Measurements from ENCODE around the gene COA5. TPM values are rescaled to one million over a fixed set of nuclear protein-coding genes. Genes with fewer than 3 reads are reported as not detected.
A peak's percentile ranks its signal among the peaks of the same experiment; 100 is the strongest.

Gene COA5
- total RNA-seq = 17.2 and 18.0 TPM in 2 replicates

- peak; percentile 78 to 95 for DNase-seq (ENCODE audit: low read depth in 2 of 2)
Measured at GRCh38 chr2:98608116-98608961, at the start of gene COA5, which contains the start of gene UNC50. TSS of gene COA5 (minus strand) at chr2:98608512. CDS start at chr2:98608405, 107 bp downstream. TSS of gene UNC50 (plus strand) at chr2:98608589. CDS start at chr2:98609760, 1,171 bp downstream.

DNA sequence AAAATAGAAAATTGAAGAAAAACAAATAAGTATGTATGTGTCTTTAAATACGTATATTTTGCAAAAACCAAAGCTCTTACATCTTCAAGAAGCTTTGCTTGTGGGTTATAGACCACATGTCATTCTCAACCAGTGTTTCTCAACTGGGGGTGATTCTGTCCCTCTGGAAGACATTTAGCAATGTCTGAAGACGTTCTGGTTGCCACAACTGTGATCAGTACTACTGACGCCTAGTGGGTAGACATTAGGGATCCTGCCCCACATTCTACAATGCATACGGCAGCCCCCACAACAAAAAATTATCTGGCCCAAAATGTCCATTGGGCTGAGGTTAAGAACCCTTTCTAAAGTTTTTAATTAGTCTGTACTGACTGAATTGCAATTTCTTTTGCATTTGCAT, 48.5 kb upstream of the COA5 start:
- DNase-seq (ENCODE audit: low read depth in 2 of 2) = no peak

DNA sequence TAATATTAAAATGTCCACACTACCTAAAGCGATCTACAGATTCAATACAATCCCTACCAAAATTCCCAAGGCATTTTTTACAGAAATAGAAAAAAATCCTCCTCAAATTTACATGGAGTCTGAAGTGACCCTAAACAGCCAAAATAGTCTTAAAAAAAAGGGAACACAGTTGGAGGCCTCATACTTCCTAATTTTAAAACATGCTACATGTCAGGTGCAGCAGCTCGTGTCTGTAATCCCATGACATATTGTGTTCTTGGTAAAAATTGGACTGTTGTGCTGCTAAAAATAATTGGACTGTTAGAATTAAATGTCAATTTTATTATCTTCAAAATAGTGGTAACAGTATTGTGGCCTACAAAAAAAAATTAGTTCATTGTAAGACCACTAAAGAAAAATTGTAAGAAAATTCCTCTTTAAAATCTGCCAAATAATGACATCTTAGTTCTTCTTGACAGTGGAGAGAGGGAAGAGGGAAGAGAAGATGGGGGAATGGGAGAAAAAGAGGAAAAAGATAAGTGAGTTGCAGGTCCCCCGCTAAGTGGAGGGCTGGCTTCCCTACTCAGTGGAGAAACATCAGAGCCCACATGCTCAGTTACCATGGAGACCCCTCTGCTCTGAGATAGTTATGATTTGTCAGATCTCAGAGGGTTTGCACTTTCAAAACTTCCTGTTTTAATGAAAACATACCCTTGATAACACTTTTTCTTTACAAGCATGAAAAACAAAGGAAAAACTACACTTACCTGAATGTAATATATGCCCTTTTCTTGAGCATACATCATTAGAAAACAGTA, 46.6 kb upstream of the COA5 start:
- DNase-seq (ENCODE audit: low read depth in 2 of 2) = peak in 1 of 2 donors; percentile 81

DNA sequence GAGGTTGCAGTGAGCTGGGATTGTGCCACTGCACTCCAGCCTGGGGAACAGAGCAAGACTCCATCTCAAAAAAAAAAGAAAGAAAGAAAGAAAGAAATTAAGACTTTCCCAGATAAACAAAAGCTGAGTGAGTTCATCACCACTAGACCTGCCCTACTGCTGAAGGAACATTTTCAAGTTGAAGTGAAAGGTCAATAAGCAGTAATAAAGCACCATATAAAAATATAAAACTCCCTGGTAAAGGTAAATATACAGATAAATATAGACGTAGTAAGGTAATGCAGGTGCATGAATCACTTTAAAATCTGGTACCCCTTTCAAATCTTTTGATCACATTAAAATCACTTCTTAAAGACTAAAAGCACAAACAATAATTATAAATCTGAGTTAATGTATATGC, 42.7 kb upstream of the COA5 start:
- DNase-seq (ENCODE audit: low read depth in 2 of 2) = no peak

DNA sequence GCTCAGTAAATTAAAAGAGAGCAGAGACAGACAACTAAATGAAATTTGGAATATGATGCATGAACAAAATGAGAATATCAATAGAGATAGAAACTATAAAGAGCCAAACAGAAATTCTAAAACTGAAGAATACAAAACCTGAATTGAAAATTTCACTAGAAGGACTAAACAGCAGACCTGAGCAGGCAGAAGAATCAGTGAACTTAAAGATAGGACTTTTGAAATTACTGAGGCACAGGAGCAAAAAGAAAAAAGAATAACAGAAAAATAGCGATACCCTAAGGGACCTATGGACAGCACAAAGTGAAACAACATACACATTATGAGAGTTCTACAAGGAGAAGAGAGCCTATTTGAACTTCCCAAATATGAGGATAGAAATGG, 41.7 kb upstream of the COA5 start:
- DNase-seq (ENCODE audit: low read depth in 2 of 2) = no peak

DNA sequence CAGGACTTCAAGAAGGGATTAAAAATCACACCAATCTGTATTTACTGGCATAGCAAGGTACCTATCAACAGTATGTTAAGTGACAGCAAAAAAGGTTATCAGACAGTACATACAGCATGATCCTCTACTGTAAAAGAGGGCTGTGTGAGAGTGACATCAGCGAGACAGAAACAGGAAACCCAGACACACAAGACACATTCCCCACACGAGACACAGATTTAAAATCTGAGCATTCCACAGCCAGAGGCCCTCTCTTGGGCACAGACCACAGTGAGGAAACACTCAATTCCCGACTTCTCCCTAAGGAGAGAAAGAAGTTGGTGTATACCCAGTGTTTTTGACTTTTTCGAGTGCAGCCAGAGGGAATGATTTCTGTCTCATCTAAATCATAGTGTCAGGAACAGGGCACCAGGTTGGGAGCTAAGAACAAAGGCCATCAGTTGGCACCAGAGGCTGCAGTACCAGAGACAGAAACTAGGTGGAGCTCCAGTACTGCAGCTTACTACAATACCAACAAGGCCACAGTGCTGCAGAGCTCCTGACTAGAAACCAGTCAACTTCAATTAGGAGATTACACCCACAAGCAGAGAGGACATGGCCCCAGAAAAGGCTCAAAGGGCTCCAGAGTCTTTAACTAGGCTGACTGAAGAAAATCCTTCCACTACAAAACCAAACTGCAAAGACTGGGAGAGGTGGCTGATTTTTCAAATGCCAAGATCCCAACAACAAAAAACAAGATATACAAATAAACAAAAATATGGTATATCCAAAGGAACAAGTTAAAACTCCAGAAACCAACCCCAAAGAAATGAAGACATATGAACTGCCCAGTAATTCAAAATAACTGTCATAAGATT, 41.1 kb upstream of the COA5 start:
- peak; percentile 70 to 89 for DNase-seq (ENCODE audit: low read depth in 2 of 2)

DNA sequence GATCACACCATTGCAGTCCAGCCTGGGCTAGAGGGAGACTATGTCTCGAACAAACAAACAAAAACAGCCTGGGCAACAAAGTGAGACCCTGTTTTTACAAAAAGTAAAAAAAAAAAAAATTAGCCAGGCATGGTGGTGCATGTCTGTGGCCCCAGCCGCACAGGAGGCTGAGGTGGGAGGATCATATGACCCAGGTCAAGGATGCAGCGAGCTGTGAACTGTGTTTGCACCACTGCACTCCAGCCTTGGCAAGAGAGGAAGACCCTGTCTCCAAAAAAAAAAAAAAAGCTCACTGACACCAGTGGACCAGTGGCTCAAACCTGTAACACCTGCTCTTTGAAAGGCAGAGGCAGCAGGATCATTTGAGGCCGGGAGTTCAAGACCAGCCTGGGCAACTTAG, 40.1 kb upstream of the COA5 start:
- DNase-seq (ENCODE audit: low read depth in 2 of 2) = no peak

DNA sequence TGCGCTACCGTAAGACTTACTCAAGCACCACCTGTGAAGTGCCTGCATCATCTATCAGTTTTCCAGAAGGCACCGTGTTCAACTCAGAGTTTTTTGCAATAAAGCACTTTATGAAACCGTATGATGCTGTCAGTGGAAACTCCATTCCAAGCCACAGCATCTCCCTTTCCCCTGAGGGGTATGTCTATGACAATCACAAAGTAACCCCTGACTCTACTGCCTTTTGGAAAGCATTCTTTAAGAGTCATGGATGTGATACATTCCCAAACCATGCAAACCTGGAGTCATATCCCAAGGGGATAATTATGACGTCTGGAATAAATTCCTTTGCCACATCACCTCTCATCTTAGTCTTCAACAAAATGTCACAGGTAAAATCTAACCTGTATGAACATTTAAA, 39.3 kb upstream of the COA5 start:
- DNase-seq (ENCODE audit: low read depth in 2 of 2) = no peak

DNA sequence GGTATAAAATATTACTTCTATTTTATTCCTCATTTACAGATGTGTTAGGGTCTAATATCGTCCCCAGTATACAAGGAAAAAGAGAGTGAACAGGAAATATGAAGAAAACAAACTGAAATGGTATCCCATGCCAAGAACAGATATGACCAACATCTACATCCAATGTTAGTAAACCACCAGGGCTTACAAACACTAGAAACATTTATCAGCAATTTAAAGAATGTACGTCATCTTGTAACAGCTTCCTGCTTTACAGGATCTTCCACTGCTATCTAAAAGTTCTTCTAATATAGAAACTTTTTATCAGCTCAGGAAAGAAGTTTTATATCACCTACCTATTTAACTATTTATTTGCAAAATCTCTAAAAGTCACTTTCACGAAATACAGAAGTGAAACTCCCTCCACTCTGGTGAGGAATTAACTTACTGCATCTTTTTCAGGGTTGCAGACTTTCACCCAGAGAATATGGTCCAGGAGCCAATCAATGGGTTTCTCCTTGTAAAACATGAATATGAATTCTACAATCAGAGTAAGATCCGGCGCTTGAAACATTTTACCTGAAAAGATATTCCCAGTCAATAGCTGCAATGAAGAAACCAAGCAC, 35.3 kb upstream of the COA5 start:
- no peak for DNase-seq (ENCODE audit: low read depth in 2 of 2)

GRCh38 chr2:98637401-98638147, 29.3 kb upstream of the COA5 start:
- no peak for DNase-seq (ENCODE audit: low read depth in 2 of 2)

- peak in 1 of 2 donors; percentile 32 for DNase-seq (ENCODE audit: low read depth in 2 of 2)
Measured at GRCh38 chr2:98634406-98635092, 26.2 kb upstream of the COA5 start.

- no peak for DNase-seq (ENCODE audit: low read depth in 2 of 2)
Measured at GRCh38 chr2:98632351-98632750, 24.0 kb upstream of the COA5 start.

- DNase-seq (ENCODE audit: low read depth in 2 of 2) = peak; percentile 70 to 90
Measured at GRCh38 chr2:98623657-98624056, 15.3 kb upstream of the COA5 start.

GRCh38 chr2:98617149-98617548, 8.8 kb upstream of the COA5 start:
- no peak for DNase-seq (ENCODE audit: low read depth in 2 of 2)

DNA sequence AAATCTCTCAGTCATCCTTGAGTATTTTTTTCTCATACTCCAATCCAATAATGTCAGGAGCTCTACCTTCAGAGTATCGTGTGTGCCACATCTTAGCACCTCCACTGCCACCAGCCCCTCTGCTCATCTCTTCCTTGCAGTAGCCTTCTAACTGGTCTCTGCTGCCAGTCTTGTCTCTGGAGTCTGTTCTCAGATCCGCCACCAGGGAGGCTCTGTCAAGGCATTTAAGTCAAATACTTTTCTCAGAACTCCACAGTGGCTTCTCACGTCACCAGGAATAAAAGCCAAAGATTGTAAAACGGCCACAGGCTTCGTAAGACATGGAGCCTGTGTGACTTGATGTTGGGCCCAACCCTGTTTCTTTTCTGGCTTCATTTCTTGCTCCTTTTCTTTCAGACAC, 7.2 kb upstream of the COA5 start:
- no peak for DNase-seq (ENCODE audit: low read depth in 2 of 2)

DNA sequence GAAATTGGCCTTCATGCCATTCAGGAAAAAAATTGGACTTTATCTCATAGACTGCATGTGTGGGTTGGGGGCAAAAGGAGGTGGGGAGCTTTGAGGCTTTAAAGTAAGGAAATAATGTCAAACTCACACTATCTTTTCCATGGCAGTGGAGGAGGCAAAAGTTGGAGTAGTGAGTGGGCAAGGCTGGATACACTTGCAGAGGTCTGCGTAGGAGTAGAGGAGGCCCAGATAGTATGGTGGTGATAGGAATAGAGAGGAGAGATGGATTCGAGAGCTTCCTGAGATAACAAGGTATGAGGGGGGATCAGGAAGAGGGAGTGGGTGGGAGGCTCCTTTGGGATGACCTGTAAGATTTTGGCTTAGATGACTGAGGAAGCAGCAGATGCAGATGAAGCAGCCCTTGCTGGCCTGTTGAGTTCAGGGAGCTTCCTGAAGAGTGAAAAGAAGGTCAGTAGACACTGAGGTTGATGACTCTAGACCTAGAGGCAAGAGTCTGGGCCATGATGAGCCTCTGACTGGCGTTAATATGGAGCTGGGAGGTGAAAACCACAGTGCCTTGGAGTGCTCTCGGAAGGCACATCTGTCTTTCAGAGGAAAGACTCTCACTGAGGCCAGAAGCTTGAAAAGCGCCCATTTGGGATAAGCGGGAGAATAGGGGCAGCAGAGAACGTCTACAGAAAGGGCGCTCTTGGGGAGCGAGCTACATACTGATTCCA, 5.9 kb upstream of the COA5 start:
- no peak for DNase-seq (ENCODE audit: low read depth in 2 of 2)

DNA sequence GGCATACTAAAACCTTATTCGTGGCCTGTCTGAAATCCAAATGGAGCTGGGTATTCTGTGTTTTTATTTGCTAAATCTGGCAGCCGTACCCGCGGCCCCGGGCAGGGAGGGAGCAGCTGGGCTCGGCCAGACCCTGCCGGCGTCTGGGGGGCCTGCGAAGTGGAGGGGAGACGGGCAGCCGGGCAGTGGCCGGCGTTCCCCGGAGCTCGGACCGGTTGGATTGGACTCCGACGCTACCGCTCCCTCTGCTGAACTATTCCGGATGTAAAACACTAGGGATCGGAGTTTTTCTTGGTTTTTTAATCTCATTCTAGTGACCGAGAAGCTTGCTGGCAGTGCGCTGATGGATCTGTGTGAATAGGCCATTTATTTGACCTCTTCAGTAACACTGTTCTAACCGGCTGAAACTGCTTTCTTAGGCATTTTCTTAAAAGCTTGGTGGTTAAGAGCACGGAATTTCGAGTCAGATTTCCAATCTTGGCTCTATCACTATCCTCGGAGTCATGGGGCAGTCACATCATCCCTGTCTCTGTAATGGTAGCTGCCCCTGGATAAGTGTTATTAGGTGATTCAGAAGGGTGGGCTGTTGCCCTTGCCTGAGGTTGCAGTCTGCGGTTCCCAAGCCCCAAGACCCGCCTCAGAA, 771 bp upstream of the COA5 start:
- peak; percentile 30 to 60 for DNase-seq (ENCODE audit: low read depth in 2 of 2)

DNA sequence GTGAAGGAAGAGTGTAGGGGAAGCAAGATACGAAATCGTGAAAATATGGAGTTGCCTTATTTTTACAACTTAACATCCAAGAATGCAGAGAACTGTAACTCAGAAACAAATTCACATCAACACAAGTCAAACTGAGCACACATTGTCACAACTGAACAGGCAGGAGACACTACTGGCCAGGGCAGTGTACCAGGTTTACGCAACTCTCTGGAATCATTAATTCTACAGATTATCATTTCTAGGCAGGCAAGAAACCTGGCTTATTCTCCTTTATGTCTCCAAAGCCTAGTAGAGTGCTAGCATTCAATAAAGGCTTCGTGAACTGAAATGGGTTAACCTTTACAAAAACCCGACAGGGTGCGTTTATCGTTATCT, 584 bp downstream of the COA5 start:
- peak; percentile 5 to 28 for DNase-seq (ENCODE audit: low read depth in 2 of 2)

- DNase-seq (ENCODE audit: low read depth in 2 of 2) = no peak
Measured at GRCh38 chr2:98607104-98607503, 1.2 kb downstream of the COA5 start.

Measured in dermis microvascular lymphatic vessel endothelial cell (primary cell).